ENCODE results near the gene SLC22A23. TPM values are rescaled to one million over a fixed set of nuclear protein-coding genes. Genes with fewer than 3 reads are reported as not detected.

The SLC22A23 gene
- total RNA-seq, 1 donor from 2014 or later: 22.2 TPM

Other genes starting within 250 kb of the SLC22A23 start
- gene TUBB2B, start 229.4 kb downstream of the SLC22A23 start, total RNA-seq: 29.7 and 31.3 TPM in 2 replicates
- 30.5 and 43.3 TPM in 2 replicates for gene PSMG4, start 198.1 kb downstream of the SLC22A23 start, total RNA-seq